Inferior parietal cortex (tissue), 1 donor: ENCODE data around the gene ZNF552.
"Not testable (repeated sequence)": the region's sequence is repeated elsewhere in the genome, so short reads cannot be mapped to it uniquely, and the experiment has no call there.

Experiments
- DNase-seq: peaks from one replicate; pipeline ENCODE4 v3.0.0-alpha.2; 2016; ENCODE audit errors: extremely low spot score

The ZNF552 gene

GRCh38 chr19:57818378-57818777 is 3.7 kb upstream of the ZNF552 start:
- DNase-seq, result no peak

GRCh38 chr19:57817976-57818375 is 3.3 kb upstream of the ZNF552 start:
- DNase-seq, result no peak

- no peak for DNase-seq
These were observed 1.9 kb upstream of the ZNF552 start for GRCh38 chr19:57816652-57817051.

GRCh38 chr19:57815247-57816075 is 748 bp upstream of the ZNF552 start:
- no peak for DNase-seq

GRCh38 chr19:57813919-57814504 is 701 bp downstream of the ZNF552 start:
- DNase-seq, result no peak

- DNase-seq, result not testable (repeated sequence)
These were observed 1.5 kb downstream of the ZNF552 start for GRCh38 chr19:57812975-57813820.

GRCh38 chr19:57812226-57812625 is 2.5 kb downstream of the ZNF552 start:
- DNase-seq, result no peak

GRCh38 chr19:57810410-57811295 is 4.1 kb downstream of the ZNF552 start:
- DNase-seq, result not testable (repeated sequence)

GRCh38 chr19:57807541-57807940 is 7.2 kb downstream of the ZNF552 start:
- no peak for DNase-seq

- DNase-seq, result no peak
These were observed 11.0 kb downstream of the ZNF552 start for GRCh38 chr19:57803594-57804325.

GRCh38 chr19:57803265-57803593 is 11.5 kb downstream of the ZNF552 start:
- DNase-seq, result no peak

GRCh38 chr19:57802269-57802668 is 12.4 kb downstream of the ZNF552 start:
- no peak for DNase-seq

GRCh38 chr19:57800696-57801095 is 14.0 kb downstream of the ZNF552 start:
- DNase-seq, result no peak

GRCh38 chr19:57796580-57796979 is 18.1 kb downstream of the ZNF552 start:
- DNase-seq, result not testable (repeated sequence)

- no peak for DNase-seq
These were observed 25.4 kb downstream of the ZNF552 start for GRCh38 chr19:57789288-57789687.

- no peak for DNase-seq
These were observed 26.5 kb downstream of the ZNF552 start for GRCh38 chr19:57788114-57788692.

GRCh38 chr19:57786906-57787305 is 27.8 kb downstream of the ZNF552 start:
- DNase-seq, result no peak

GRCh38 chr19:57786286-57786685 is 28.4 kb downstream of the ZNF552 start:
- no peak for DNase-seq

- DNase-seq, result no peak
These were observed 35.4 kb downstream of the ZNF552 start for GRCh38 chr19:57779220-57779845.

GRCh38 chr19:57778336-57778735 is 36.4 kb downstream of the ZNF552 start:
- no peak for DNase-seq
